Mucosa of descending colon (tissue), 3 donors: ENCODE data around the gene CDK15. TPM values are rescaled to one million over a fixed set of nuclear protein-coding genes. Genes with fewer than 3 reads are reported as not detected.
A peak's percentile ranks its signal among the peaks of the same experiment; 100 is the strongest.

Experiments used
- ATAC-seq: fragments of 200-7000 bp; cut with Tn5 transposase; one replicate; pipeline ENCODE4 v1.9.1; 2020; ENCODE audit warnings: mild to moderate bottlenecking, moderate library complexity
- DNase-seq, 3 donors: peaks; one replicate each; pipeline ENCODE4 v3.0.0-alpha.2; 2020
- H3K36me3 ChIP-seq: fragments of 200-600 bp; one replicate; pipeline ENCODE4 v1.8.0; 2021; ENCODE audit warnings: low read depth, mild to moderate bottlenecking
- H3K4me1 ChIP-seq: fragments of 200-600 bp; one replicate; pipeline ENCODE4 v1.8.0; 2021; ENCODE audit warnings: low read depth, mild to moderate bottlenecking
- H3K4me3 ChIP-seq: fragments of 200-600 bp; one replicate; pipeline ENCODE4 v1.8.0; 2021; ENCODE audit warnings: mild to moderate bottlenecking
- H3K9me3 ChIP-seq: fragments of 200-600 bp; one replicate; pipeline ENCODE4 v1.8.0; 2021; ENCODE audit warnings: mild to moderate bottlenecking
- intact Hi-C, 2 donors: fragments of 100-400 bp; cut with DNase I in 1 of 2; cut with micrococcal nuclease in 1 of 2; formaldehyde crosslinking; loops; one replicate each; pipeline versions ENCODE4 v1.11.0 to v1.11.1; 2022; cut with DNase I, micrococcal nuclease
- total RNA-seq, 3 donors: library from RNA; stranded (reverse); fragmentation: NEBNext Ultra II Directional in 2 of 3; extraction: Animal tissue kit (Norgen Biotek cat#: 25700) in 2 of 3; gene quantifications; one replicate each; pipeline versions ENCODE4 v1.2.1 to v1.2.4, GENCODE V29; 2021 to 2023
- TF ChIP-seq, protein P1 (sequence below): fragments of 200-600 bp; IDR thresholded peaks from one replicate; pipeline ENCODE4 v1.8.0; 2022; ENCODE audit warnings: antibody characterized with exemption, mild to moderate bottlenecking
- donor health status: DM: no; HTN: no; CAD: no; lungs with moderate emphysema.
- donor health status: DM: no; HTN: no; CAD: no.
- donor health status: DM: no; HTN: yes; CAD: no.

CDK15 gene
- total RNA-seq, 3 donors from 2014 or later = 0.94 to 1.4 TPM; not detected in 1

DNA sequence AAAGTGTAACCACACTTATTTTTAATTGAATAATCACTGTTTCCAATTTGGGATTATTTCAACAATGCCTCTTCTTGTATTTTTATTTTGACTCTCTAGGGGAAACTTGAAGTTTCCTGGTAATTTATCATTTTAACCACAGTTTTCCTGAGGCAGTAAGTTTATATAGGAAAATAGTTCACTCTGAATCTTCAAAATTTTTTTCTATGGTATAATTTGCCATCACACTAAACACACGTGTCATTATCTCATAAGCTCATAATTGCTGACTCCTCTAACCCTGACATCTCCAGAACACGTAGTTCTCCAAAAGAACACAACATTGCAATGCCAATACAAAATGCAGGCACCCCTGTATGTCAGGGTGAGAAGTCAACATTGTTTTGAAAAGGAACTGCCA lies 125.1 kb downstream of the CDK15 start:
- Histone ChIP-seq H3K36me3 (no peaks in the 10 kb centered on the region), H3K9me3 (no peaks in the 10 kb centered on the region), H3K4me1 (no peaks in the 10 kb centered on the region), H3K4me3 (no peak overlapping the region)
- ATAC-seq (no peak), DNase-seq (no peak)
- intact Hi-C loops = no loop called here
- TF ChIP-seq, protein P1, sequence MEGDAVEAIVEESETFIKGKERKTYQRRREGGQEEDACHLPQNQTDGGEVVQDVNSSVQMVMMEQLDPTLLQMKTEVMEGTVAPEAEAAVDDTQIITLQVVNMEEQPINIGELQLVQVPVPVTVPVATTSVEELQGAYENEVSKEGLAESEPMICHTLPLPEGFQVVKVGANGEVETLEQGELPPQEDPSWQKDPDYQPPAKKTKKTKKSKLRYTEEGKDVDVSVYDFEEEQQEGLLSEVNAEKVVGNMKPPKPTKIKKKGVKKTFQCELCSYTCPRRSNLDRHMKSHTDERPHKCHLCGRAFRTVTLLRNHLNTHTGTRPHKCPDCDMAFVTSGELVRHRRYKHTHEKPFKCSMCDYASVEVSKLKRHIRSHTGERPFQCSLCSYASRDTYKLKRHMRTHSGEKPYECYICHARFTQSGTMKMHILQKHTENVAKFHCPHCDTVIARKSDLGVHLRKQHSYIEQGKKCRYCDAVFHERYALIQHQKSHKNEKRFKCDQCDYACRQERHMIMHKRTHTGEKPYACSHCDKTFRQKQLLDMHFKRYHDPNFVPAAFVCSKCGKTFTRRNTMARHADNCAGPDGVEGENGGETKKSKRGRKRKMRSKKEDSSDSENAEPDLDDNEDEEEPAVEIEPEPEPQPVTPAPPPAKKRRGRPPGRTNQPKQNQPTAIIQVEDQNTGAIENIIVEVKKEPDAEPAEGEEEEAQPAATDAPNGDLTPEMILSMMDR = no peak

DNA sequence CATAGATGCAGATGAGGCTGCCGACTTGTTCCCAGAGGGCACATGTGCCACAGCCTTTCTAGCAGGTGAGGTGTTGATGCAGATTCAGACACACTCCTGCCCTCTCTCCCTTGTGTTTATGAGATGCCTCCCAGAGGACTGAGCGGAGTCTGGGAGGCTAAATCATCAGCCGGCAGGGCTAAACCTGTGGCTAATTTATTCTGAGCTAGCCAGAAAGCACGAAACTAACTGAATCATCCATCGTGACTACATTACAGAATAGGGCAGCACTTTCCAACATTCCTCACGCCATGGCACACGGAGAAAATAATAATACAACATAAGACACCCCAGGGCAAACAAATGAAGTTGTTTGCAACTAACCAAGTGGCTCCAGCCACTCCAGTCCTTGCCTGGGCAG lies 125.6 kb downstream of the CDK15 start:
- TF ChIP-seq, protein P1 = no peak
- DNase-seq (no peak), ATAC-seq (no peak)
- intact Hi-C loops = no loop called here
- H3K4me3 ChIP-seq = no peak overlapping the region
- no peaks in the 10 kb centered on the region for H3K4me1 ChIP-seq
- H3K36me3 ChIP-seq = no peaks in the 10 kb centered on the region
- H3K9me3 ChIP-seq = no peaks in the 10 kb centered on the region

DNA sequence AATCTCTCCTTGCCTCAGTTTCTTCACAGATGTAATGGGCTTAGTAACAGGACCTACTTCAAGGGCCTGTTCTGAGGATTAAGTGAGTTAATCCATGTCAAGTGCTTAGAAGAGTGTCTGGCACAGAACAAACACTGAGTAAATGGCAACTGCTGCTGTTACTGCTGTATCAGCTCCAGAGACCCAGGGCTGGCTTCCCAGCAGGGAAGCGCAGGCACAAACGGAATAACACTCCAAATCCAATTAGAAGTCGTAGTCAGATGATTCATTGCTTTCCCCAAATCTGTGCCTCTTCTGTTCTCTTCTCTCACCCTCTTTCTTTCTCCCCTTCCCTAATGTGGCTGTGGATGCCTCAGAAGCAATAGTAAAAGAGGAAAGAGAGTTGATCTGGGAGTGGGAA lies 126.2 kb downstream of the CDK15 start:
- no peaks in the 10 kb centered on the region for H3K9me3 ChIP-seq
- peaks cover 2% of the 10 kb centered on the region for H3K4me1 ChIP-seq
- H3K4me3 ChIP-seq = no peak overlapping the region
- TF ChIP-seq, protein P1 = no peak
- no peaks in the 10 kb centered on the region for H3K36me3 ChIP-seq
- DNase-seq = no peak
- no peak for ATAC-seq
- intact Hi-C loops = no loop called here

DNA sequence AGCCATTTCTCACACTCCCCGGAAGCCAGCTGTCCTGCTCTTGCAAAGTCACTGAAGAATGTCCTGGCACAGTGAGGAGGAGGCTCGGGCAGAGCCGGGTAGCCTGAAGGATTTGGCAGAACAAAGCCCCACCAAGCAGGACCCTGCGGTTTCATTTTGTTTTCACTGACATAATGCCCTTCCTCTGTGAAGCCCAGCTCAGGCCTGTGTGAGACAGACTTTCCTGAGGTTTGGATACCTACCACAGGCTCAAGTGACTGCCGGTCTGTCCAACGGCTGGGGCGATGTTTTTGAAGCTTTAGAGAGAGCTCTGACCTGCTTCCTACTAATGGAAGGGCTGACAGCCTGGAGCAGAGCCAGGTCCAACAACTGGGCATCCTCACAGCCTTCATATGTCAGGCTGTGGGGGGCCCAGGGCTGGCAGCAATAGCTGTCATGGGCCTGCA lies 127.5 kb downstream of the CDK15 start:
- intact Hi-C loops = no loop called here
- H3K4me3 ChIP-seq = no peak overlapping the region
- TF ChIP-seq, protein P1 = no peak
- peaks cover 2% of the 10 kb centered on the region for H3K4me1 ChIP-seq
- no peaks in the 10 kb centered on the region for H3K9me3 ChIP-seq
- DNase-seq (no peak), ATAC-seq (no peak)
- H3K36me3 ChIP-seq = no peaks in the 10 kb centered on the region

DNA sequence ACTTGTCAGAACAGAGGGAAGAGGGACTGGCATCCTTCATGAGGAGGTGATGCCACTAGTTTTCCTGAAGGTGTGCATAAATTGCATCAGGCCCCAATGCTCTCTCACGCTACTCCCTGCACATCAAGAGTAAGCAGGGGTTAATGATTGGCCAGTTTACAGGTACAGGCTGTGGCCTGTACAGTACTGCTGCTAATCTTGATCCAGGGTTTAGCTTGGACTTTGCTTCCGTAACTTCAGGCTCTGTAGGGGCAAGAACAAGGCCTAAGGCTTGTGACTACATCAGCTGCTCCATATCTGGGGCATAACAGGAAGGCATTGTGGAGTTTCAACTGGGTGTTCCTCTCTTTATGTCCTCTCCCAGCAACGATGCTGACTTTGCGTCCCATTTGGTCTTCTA lies 130.5 kb downstream of the CDK15 start:
- H3K4me3 ChIP-seq = no peak overlapping the region
- no peaks in the 10 kb centered on the region for H3K36me3 ChIP-seq

More for the DNA sequence above, 130.5 kb downstream of the CDK15 start:
- H3K9me3 ChIP-seq = no peaks in the 10 kb centered on the region
- peaks cover 2% of the 10 kb centered on the region for H3K4me1 ChIP-seq
- TF ChIP-seq, protein P1 = no peak
- ATAC-seq (peak; percentile 97), DNase-seq (peak in 1 of 3 donors; percentile 46)
- intact Hi-C loops = no loop called here
